HG02623 (cell line): ENCODE data around the gene TSPAN9.

Source experiments
- ATAC-seq: cut with Tn5 transposase; IDR thresholded peaks from one replicate; pipeline ENCODE4 v1.9.1; 2021; ENCODE audit warnings: moderate library complexity; ENCODE audit not compliant: unreplicated experiment

TSPAN9 gene

GRCh38 chr12:3120701-3121100 lies 43.5 kb downstream of the TSPAN9 start:
- no peak for ATAC-seq

DNA sequence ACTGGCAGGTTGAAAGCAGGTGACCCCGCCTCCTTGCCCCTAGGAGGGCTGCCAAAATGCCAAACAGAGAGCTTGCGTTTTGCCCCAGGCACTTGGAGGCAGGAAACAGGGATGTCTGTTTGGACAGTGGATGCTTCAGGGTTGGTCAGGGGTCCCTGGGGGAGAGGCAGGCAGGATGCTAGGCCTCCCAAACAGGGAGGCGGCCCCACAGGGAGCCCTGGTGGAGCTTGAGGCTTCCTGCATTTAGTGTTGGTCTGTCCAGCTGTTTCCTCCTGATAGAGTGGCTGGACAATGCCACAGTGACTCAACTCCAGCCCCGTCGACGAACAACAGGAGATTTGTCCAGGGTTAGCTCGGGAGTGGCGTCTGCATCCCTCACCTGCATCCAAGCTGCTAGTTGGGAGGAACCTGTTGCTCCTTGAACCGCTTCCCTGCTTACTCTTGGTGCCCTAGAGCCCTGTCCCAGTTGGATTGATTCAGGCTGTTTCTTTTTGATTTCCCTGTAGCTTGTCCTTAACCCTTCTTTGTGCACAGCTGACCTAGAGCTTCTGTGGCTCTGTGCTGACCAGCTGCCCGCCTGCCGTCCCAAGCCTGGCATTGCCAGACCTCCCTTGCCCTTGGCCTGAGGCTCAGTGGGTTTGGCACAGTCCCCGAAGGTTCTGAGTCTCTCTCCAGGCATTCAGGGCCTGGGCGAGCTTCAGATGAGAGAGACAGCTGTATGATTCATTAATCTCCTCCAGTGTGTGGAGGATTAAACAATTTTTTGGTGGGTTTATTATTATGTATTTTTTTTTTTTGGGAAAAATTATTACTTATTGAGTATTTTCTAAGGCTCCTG lies 45.9 kb downstream of the TSPAN9 start:
- no peak for ATAC-seq

- no peak for ATAC-seq
Observed at GRCh38 chr12:3123729-3124128, 46.5 kb downstream of the TSPAN9 start.

GRCh38 chr12:3124917-3125316 lies 47.7 kb downstream of the TSPAN9 start:
- ATAC-seq: no peak

GRCh38 chr12:3125674-3126073 lies 48.5 kb downstream of the TSPAN9 start:
- no peak for ATAC-seq

DNA sequence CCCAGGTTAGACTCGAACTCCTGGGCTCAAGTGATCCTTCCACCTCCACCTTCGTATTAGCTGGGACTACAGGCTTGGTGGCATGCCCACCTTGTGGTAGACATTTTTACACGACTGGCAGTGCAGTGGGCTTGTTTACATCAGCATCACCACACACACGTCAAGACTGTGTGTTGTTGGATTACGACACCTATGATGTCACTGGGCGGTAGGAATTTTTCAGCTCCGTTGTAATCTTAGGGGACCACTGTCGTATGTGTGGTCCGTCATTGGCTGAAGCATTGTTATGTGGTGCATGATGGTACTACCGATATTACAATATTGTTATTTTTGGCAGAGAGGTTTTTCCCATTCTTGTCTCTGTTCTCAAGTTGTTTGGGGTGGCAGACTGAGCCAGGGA lies 50.7 kb downstream of the TSPAN9 start:
- no peak for ATAC-seq

- ATAC-seq: no peak
Observed at GRCh38 chr12:3128498-3129293, 51.5 kb downstream of the TSPAN9 start.

DNA sequence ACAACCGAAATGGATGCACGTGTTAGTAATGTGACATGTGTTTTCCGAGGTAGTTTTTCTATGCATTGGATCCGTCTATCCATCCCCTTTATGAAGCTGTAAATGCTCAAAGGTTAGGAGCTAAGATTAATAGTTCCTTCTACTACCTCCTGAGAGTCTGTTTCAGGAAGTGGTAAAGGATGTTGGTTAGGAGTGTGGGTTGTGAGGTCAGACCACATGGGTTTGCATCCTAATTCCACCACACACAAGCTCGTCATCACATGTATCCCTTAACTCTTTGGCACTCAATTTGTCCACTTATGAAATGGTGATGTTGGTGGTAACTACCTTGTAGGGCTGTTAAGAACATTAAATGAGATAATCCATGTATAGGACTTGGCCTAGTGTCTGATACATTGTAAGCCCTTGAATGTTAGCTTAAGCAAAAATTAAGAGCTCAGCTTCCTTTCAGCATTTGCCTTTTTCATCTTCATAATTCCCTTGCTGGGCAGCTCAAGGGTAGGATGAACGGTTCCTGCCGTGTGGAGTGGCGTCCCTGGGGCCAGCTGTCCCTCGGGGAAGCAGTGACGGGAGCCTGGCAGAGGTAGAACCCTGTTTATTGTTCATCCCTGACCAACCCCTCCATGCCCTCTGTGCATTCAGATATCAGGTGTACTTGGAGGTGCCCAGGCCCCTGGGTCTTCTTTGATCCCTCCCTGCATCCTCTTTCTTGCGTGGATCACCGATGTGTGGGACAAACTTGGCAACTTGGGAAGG lies 52.3 kb downstream of the TSPAN9 start:
- ATAC-seq: no peak

- no peak for ATAC-seq
Observed at GRCh38 chr12:3130057-3130830, 53.1 kb downstream of the TSPAN9 start.

DNA sequence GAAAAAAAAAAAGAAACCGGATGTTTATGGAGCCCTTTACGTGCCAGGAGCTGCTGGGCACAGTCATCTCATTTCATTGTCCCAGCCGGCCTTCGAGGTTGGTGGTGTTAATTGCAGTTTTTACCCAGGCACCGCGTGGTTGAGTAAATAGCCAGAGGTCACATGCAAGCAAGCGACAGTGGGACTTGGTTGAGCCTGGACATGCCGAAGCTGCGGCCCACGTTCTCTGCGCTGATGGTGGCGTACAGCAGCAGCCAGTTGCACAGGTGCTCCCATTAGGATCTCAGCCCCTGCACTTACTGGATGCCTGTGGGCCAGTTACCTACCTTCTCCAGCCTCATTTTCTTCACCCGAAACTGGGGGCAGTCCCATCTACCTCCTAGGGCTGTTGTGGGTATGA lies 54.0 kb downstream of the TSPAN9 start:
- ATAC-seq: no peak

DNA sequence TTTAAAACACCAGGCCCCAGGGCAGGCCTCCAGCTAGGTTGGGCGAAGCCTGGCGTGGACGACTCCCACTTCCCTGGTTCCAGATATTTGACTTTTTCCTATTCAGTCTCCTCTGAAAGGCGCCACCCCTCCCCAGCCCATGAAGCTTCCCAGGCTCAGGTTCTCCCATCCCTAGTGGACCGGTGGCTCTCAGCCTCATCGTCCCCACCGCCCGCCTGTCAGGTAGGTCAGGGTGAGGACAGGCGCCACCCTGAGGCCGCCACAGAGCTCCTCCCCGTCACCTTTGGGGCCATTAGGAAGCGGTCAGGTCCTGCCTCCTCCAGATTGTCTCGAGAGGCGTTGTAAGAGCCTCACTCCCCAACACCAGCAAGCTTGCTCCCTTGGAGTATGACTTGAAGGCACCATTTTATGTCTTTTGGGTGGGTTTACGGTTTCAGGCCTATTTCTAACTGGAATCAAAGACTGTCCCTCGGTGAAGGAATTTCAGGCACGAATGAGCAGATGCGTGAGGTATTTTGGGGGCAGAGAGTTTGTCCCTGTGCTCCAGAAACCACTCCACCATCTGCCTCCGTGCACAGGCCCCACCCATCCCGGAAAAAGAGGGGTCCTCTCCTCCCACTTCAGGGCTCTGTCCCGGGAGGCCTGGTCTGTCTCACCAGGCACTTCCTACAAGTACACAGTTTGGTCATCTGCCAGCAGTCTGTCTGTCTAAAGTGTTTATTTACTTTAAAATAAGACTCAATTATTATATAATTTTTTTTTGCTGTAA lies 55.6 kb downstream of the TSPAN9 start:
- no peak for ATAC-seq

DNA sequence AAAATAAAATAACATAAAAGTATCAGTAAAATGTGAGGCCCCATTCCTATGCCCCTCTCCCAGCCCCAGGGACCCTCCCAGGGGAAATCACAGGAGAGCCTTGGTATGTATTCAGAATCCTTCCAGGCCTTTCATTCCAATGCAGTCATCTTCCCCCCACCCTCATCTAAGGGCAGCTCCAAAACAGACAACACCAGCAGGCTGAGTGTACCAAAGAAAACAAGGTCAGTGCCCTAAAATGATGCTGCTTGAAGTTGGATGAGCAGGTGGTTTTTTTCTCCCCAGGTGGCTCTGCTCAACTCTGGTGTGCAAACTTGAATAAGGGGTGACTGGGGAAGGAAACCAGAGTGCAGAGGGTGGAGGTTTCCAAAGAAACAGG lies 56.2 kb downstream of the TSPAN9 start:
- ATAC-seq: no peak

GRCh38 chr12:3134126-3134525 lies 56.9 kb downstream of the TSPAN9 start:
- no peak for ATAC-seq

DNA sequence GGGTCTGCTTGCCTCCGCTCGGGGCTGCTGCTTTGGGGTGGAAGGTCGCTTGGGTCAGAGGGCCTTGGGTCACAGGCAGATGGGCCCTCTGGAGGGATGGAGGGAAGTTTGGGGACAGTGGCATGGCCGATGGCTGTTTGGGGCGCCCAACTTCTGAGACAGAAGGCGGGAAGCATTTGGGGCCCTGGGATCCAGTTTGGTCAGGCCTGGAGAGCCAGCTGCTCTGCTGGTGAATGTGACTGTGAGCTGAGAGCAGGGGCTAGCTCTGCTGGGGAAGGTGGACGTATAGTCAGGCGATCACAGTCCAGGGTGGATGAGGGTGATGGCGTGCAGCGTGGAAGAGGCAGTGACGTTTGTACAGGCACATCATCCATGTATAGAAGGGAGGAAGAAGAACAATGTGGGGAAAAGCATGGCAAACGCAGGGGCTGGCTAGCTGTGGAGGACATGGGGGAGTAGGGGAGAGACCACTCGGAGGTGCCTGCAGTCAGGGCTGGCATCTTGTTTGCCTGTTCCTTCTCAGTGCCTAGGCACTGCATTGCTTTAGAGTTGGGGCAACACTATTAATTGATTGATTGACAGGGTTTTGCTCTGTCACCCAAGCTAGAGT lies 57.5 kb downstream of the TSPAN9 start:
- no peak for ATAC-seq

DNA sequence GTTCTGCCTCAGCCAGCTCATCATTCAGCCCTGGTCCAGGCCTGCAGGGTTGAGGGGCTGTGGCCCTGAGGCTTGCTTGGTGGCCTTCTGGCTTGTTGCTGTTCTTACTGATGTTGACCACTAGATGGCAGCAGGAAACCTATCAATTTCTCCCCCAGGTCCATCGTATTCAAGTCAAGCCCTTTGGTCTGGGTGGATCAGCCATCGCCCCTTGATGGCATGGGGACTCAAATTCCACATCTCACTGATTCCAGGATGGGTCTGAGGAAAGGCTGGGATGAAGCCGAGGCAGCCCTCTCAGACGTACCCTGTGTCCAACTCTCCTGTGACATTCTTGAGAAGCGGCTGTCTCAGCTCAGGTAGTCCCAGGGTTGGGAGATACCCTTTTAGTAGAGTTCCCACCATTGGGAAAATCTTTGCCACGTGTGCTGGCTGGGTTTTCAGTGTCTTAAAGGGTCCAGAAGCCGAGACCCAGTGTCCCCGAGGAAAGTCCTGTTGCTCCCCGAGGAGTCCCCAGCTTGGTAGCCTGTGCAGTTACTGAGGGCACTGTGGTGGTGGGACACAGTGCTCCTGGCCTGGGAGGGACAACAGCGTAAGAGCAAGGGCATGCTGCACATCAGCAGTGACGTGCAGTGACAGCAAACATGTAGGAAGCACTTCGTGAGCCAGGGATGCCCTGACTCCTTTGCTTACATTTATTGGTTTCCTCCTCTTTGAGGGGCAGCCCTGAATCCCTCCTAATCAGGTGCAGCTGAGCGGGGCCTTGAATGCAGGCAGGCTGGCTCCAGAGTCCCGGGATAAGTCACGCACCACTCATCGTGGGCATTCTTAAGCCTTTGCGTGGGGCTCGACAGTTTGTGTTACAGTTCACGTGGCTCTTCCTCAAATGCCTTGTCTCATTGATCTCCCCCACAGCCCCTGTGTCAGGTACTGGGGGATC lies 58.6 kb downstream of the TSPAN9 start:
- ATAC-seq: no peak

- no peak for ATAC-seq
Observed at GRCh38 chr12:3136641-3137267, 59.6 kb downstream of the TSPAN9 start.

GRCh38 chr12:3137268-3137781 lies 60.1 kb downstream of the TSPAN9 start:
- no peak for ATAC-seq
